HG02642 (cell line): ENCODE data around the gene SCN1B.
"Not testable (repeated sequence)": the region's sequence is repeated elsewhere in the genome, so short reads cannot be mapped to it uniquely, and the experiment has no call there.

ENCODE experiments used
- ATAC-seq: cut with Tn5 transposase; IDR thresholded peaks from one replicate; pipeline ENCODE4 v1.9.1; 2021; ENCODE audit warnings: mild to moderate bottlenecking; ENCODE audit not compliant: unreplicated experiment, poor library complexity

SCN1B gene

DNA sequence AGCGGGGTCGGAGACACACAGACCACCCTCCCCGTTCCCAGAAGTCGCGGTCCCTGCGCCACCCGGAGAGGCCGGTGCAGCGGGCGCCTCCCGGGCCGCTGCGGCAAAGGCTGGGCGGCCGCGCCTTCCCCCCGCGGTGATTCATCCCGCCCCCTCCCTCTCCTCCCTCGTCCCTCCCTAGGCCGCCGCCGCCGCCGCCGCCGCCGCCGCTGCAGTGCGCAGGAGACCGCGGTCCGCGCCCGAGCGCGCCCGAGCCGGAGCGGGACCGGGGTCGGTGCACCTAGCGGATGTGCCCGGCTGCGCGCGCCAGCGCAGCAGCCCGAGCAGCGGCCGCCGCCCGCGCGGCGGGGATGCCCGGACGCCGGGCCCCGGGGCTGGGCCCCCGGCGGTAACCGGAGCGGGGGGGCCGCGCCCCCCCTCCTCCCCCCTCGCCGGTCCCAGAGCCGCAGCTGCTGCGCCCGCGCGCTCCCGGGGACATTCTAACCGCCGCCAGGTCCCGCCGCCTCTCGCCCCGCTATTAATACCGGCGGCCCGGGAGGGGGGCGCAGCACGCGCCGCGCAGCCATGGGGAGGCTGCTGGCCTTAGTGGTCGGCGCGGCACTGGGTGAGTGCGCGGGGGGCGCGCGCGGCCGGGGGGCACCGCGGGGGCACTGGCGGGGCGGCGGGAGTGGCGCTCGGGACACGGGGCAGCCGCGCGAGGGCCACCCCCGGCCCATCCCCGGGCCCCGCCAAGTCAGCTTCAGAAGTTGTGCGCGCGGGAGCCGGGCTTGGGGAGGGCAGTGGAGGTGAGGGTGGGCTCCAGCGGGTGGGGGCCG, at the start of gene SCN1B:
Gene SCN1B (plus strand): TSS at position 214 of the 815 bp plus-strand sequence. CDS start 351 bp downstream, at position 565.
- no peak for ATAC-seq

DNA sequence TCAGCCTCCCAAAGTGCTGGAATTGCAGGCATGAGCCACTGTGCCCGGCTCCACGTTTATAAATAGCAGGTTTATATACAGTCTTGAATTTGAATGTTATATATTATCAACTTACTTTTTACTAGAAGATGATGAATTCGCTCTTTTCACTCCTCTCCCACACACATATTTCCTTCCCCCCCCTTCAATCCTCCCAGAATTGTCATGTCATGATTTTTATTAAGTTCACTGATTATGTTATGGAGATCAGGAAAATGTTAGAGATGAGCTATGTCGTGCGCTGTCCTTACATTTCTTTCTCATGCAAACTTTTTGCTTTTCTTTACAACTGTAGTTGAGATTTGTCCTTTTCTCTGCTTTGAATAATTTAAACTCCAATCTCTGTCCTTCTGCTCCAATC, 48.0 kb upstream of the SCN1B start:
- ATAC-seq: no peak

GRCh38 chr19:34983786-34984185, 46.5 kb upstream of the SCN1B start:
- no peak for ATAC-seq

DNA sequence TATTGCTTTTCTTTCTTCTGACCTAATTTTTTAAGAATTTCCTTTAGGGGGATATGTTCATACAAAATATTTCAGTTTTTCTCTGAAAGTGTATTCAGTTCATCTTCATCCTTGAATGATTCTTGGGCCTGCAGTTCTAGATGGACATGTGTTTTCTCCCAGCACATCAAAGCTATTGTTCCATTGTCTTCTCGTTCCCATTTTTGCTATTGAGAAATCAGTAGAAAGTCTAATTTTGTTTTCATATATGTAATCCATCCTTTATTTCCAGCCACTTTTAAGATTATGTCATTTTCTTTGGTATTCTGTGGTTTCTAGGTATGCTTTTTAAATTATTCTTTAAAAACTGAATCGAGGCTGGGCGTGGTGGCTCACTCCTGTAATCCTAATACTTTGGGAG, 46.0 kb upstream of the SCN1B start:
- ATAC-seq: no peak

- ATAC-seq: no peak
These were observed 44.8 kb upstream of the SCN1B start for GRCh38 chr19:34985249-34986022.

DNA sequence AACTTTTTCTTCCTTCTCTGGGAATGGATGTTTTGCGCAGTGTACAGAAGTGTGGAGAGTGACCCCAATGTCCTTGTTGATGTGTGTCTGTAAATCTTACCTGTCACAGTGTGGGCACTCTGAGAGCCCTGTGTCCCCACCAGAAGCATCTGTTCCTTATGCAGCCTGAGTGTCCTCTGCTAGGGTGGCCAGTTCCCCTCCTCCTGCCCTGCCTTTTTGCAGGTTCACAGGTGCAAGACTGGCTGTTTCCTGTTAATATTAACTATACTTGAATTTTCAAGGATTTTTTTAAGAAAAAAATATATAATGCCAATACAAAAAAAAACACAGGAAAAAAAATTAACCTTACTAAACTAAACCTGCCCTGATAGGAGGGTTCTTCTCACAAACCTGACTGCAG, 42.2 kb upstream of the SCN1B start:
- ATAC-seq: no peak

- no peak for ATAC-seq
These were observed 41.0 kb upstream of the SCN1B start for GRCh38 chr19:34989298-34989697.

DNA sequence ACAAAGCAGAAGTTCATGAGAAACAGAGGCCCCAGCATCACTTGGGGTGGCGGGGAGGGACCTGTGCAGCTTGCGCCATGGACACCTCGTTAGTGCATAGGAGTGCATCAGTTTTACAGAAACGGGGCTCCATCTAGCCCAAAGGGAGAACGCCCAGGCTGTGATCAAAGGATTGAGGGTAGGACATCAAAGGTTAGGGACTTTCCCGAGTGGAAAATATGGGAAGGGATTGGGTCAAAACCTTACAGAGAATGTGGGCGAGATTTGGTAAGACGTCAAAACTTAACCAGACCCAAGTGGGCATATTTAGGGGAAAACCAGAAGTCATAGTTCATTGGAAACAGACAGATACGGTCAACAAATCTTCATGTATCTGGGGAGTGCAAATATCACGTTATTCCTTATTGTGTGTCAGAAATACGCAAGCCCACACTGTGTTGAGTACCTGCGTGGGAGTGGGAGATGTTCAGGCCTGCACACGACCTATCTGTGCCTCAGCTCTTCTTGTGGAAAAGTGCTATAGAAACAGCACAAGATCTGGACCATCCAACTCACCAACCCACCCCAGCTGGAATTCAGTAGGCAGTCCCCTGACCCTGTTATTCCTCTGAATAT, 39.6 kb upstream of the SCN1B start:
- ATAC-seq: no peak

- no peak for ATAC-seq
These were observed 38.5 kb upstream of the SCN1B start for GRCh38 chr19:34991542-34992333.

DNA sequence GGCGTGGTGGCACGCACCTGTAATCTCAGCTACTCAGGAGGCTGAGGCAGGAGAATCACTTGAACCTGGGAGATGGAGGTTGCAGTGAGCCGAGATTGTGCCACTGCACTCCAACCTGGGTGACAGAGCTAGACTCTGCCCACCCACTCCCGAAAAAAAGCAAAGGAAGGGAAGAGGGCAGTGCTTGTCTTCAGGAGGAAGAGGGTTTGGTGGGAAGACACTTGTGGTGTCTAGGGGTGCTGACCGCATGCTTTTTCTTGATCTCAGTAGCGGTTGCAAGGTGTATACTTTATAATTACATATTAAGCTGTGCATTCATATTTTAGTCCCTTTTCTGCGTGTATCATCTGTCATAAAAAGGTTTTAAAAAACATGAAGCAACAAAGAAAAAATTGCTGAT, 37.7 kb upstream of the SCN1B start:
- ATAC-seq: not testable (repeated sequence)

GRCh38 chr19:34994286-34994642, 36.0 kb upstream of the SCN1B start:
- ATAC-seq: no peak

DNA sequence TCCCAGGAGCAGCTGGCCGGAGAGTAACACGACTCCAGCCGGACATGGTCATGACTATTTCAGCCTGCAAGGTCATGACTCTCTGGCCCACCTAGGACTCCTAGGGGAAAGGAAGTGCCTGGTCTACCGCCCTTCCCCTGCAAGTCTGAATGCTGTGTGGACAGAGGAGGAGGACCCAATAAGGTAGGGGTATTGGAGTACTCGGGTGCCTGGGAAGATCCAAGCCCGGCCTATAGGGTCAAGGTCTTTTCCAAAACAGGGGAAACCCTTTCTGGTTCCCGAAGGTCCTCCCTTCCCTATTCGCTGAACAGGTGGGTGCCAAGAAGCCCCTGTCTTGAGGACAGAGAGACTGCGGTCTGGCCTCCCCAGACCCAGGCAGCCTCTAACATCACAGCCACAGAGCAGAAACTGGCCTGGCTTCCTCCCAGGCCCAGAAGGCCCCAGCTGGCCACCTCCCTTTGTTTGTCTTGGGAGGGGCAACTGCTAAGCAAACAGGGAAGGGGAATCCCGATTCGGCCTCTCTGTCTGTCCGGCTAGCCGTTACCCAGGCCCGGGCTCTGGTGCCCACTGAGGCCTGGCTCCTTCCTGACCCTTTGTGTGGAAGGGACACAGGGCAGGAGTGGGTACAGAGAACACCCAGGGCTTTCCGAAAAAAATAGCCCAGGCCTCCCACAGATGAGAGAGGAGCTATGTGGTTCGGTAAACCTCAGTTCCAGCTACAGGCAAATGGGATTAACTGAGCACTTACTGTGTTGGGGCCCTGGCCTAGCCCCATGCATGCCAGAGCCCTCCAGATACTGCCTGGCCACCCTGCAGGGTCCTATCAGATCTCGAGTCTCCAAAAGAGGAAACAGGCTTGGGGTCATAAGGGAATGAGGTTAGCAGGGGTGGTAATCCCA, 35.4 kb upstream of the SCN1B start:
- ATAC-seq: no peak

DNA sequence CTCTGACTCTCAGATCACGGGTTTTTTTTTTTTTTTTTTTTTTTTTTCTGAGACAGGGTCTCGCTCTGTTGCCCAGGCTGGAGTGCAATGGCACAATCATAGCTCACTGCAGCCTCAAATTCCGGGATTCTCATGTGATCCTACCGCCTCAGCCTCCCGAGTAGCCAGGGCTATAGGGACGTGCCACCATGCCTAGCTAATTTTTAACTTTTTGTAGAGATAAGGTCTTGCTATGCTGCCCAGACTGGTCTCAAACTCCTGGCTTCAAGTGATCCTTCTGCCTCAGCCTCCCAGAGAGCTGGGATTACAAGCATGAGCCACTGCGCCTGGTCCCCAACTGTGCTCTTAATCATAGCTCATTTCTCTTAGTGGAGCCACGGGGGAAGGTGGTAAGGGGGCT, 34.7 kb upstream of the SCN1B start:
- ATAC-seq: no peak

- ATAC-seq: no peak
These were observed 33.1 kb upstream of the SCN1B start for GRCh38 chr19:34997071-34997617.

DNA sequence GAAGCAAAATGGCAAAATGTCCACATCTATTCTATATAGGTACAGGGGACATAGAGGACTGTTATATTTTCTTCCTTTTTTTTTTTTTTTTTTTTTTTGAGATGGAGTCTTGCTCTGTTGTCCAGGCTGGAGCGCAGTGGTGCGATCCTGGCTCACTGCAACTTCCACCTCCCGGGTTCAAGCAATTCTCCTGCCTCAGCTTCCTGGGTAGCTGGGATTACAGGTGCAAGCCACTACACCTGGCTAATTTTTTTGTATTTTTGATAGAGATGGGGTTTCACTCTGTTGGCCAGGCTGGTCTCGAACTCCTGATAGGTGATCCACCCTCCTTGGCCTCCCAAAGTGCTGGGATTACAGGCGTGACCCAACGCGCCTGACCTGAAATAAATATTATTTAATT, 32.0 kb upstream of the SCN1B start:
- not testable (repeated sequence) for ATAC-seq

DNA sequence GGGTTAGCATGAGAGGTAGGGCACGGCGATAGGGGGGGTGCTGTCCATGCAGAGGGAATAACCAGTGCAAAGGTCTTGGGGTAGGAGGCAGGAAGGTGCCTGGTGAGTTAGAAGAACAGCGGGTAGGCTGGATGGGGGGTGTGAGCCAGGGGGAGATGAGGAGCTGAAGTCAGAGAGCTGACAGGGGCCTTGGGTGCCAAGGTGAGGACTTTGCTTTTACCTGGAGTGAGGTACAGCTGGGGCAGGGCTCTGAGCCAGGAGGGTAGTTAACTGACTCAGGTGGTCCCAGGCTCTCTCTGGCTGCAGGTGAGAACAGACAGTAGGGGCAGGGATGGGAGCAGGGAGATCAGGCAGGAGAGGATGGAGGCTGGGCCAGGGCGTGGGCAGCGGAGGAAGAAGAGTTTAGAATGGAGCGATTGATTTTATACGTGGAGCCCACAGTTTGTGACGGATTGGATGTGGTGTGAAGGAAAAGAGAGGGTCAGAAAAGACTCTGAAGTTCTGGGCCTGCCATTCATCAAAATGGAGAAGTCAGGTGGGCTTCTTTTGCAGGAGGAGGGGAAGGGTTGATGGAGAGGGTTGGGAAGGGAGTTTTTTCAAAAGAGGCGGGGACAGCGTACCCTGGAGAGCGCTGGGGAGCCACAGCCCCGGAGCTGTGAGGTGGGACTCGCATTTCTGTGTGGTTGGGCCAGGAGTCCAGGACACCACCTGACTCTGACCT, 31.3 kb upstream of the SCN1B start:
- no peak for ATAC-seq

GRCh38 chr19:34999498-35000337, 30.6 kb upstream of the SCN1B start, which contains the start of gene GRAMD1A:
Gene GRAMD1A, plus strand, starts transcription at chr19:35000323. Its CDS starts 156 bp downstream, at chr19:35000479.
- peak; percentile 61 for ATAC-seq

GRCh38 chr19:35000338-35000646, 30.0 kb upstream of the SCN1B start:
- ATAC-seq: no peak
